SH-SY5Y (cell line): ENCODE measurements around the gene TMEM63B.

ENCODE experiments used
- GATA2 ChIP-seq: IDR thresholded peaks from 2 replicates; pipeline ENCODE4 v1.6.1; 2011; ENCODE audit warnings: mild to moderate bottlenecking, low read depth, low read length
- GATA3 ChIP-seq: IDR thresholded peaks from 2 replicates; pipeline ENCODE4 v1.6.1; 2011; ENCODE audit warnings: low read depth, mild to moderate bottlenecking, low read length, moderate library complexity

- TF ChIP-seq GATA2 (no peak), GATA3 (no peak)
These were observed 15.6 kb upstream of the TMEM63B start for GRCh38 chr6:44111434-44112417.
